Activated naive CD8-positive, alpha-beta T cell treated with anti-CD3 and anti-CD28 coated beads, Interleukin-2, amount 50 U/mL, for 24 hours (primary cell): Measurements from ENCODE around the gene CLECL1.
"Not testable (repeated sequence)": the region's sequence is repeated elsewhere in the genome, so short reads cannot be mapped to it uniquely, and the experiment has no call there.

ENCODE experiments used
- ATAC-seq: fragments of 150-1000 bp; cut with Tn5 transposase; one replicate; pipeline ENCODE4 v1.10.0; 2021
- DNase-seq: peaks from one replicate; pipeline ENCODE4 v3.0.0; 2021
- H3K27ac Mint-ChIP-seq: one replicate; pipeline ENCODE4 v1.8.0; 2021; ENCODE audit warnings: mild to moderate bottlenecking, mixed read lengths
- H3K27me3 Mint-ChIP-seq: one replicate; pipeline ENCODE4 v1.8.0; 2021; ENCODE audit warnings: mixed read lengths
- H3K36me3 Mint-ChIP-seq: one replicate; pipeline ENCODE4 v1.8.0; 2021; ENCODE audit warnings: low read depth, mixed read lengths
- H3K4me1 Mint-ChIP-seq: one replicate; pipeline ENCODE4 v1.8.0; 2021; ENCODE audit warnings: mixed read lengths
- H3K4me3 Mint-ChIP-seq: one replicate; pipeline ENCODE4 v1.8.0; 2021; ENCODE audit warnings: mild to moderate bottlenecking, moderate library complexity, mixed read lengths
- H3K9me3 Mint-ChIP-seq: one replicate; pipeline ENCODE4 v1.8.0; 2021; ENCODE audit warnings: mixed read lengths

Gene CLECL1

GRCh38 chr12:9740106-9740750, 7.3 kb upstream of the CLECL1 start:
- DNase-seq, result no peak
- Mint-ChIP-seq H3K9me3 (no peaks in the 10 kb centered on the region), H3K36me3 (peaks cover 2% of the 10 kb centered on the region), H3K4me3 (peak overlapping the region; percentile 54), H3K4me1 (peaks cover 76% of the 10 kb centered on the region), H3K27me3 (no peaks in the 10 kb centered on the region), H3K27ac (peak overlapping the region; percentile 15)
- no peak for ATAC-seq

- ATAC-seq, H3K27me3 Mint-ChIP-seq, H3K9me3 Mint-ChIP-seq, H3K36me3 Mint-ChIP-seq, H3K27ac Mint-ChIP-seq, DNase-seq: not testable (repeated sequence)
- peaks cover 70% of the 10 kb centered on the region for H3K4me1 Mint-ChIP-seq
- H3K4me3 Mint-ChIP-seq, result peak overlapping the region; percentile 54
These were observed 6.7 kb upstream of the CLECL1 start for GRCh38 chr12:9739404-9740105.

- Mint-ChIP-seq H3K4me1 (peaks cover 72% of the 10 kb centered on the region), H3K4me3 (peak overlapping the region; percentile 10)
- not testable (repeated sequence) for DNase-seq, H3K9me3 Mint-ChIP-seq, H3K27ac Mint-ChIP-seq, H3K27me3 Mint-ChIP-seq, H3K36me3 Mint-ChIP-seq, ATAC-seq
These were observed 6.0 kb upstream of the CLECL1 start for GRCh38 chr12:9738905-9739304.

GRCh38 chr12:9736936-9737705, 4.2 kb upstream of the CLECL1 start:
- Mint-ChIP-seq H3K27me3 (no peaks in the 10 kb centered on the region), H3K36me3 (peaks cover 2% of the 10 kb centered on the region), H3K27ac (peak overlapping the region; percentile 50), H3K9me3 (no peaks in the 10 kb centered on the region), H3K4me3 (peak overlapping the region; percentile 41), H3K4me1 (peaks cover 71% of the 10 kb centered on the region)
- ATAC-seq (no peak), DNase-seq (no peak)

- Mint-ChIP-seq H3K9me3 (no peaks in the 10 kb centered on the region), H3K4me1 (peaks cover 74% of the 10 kb centered on the region), H3K36me3 (no peaks in the 10 kb centered on the region), H3K27me3 (no peaks in the 10 kb centered on the region), H3K4me3 (no peak overlapping the region), H3K27ac (no peak overlapping the region)
- no peak for DNase-seq
- no peak for ATAC-seq
These were observed 2.7 kb upstream of the CLECL1 start for GRCh38 chr12:9735601-9736000.

GRCh38 chr12:9731797-9732196, 1.1 kb downstream of the CLECL1 start:
- Mint-ChIP-seq H3K27ac (peak overlapping the region; percentile 86), H3K27me3 (no peaks in the 10 kb centered on the region), H3K4me3 (peak overlapping the region; percentile 78), H3K9me3 (no peaks in the 10 kb centered on the region), H3K4me1 (peaks cover 55% of the 10 kb centered on the region), H3K36me3 (no peaks in the 10 kb centered on the region)
- DNase-seq (no peak), ATAC-seq (no peak)

- no peaks in the 10 kb centered on the region for H3K9me3 Mint-ChIP-seq
- H3K27ac Mint-ChIP-seq, result peak overlapping the region; percentile 86
- peaks cover 51% of the 10 kb centered on the region for H3K4me1 Mint-ChIP-seq
- H3K27me3 Mint-ChIP-seq, result no peaks in the 10 kb centered on the region
- DNase-seq (no peak), ATAC-seq (no peak)
- no peaks in the 10 kb centered on the region for H3K36me3 Mint-ChIP-seq
- peak overlapping the region; percentile 78 for H3K4me3 Mint-ChIP-seq
These were observed 1.5 kb downstream of the CLECL1 start for GRCh38 chr12:9731393-9731792.

GRCh38 chr12:9730591-9730990, 2.3 kb downstream of the CLECL1 start:
- no peaks in the 10 kb centered on the region for H3K36me3 Mint-ChIP-seq
- H3K27me3 Mint-ChIP-seq, result no peaks in the 10 kb centered on the region
- H3K9me3 Mint-ChIP-seq, result no peaks in the 10 kb centered on the region
- H3K4me3 Mint-ChIP-seq, result peak overlapping the region; percentile 78
- H3K27ac Mint-ChIP-seq, result peak overlapping the region; percentile 52
- H3K4me1 Mint-ChIP-seq, result peaks cover 47% of the 10 kb centered on the region
- ATAC-seq, result no peak
- DNase-seq, result no peak

- ATAC-seq (no peak), DNase-seq (no peak)
- Mint-ChIP-seq H3K9me3 (no peaks in the 10 kb centered on the region), H3K27me3 (no peaks in the 10 kb centered on the region), H3K27ac (no peak overlapping the region), H3K4me3 (no peak overlapping the region), H3K36me3 (no peaks in the 10 kb centered on the region), H3K4me1 (peaks cover 46% of the 10 kb centered on the region)
These were observed 2.9 kb downstream of the CLECL1 start for GRCh38 chr12:9730011-9730410.

- Mint-ChIP-seq H3K4me1 (peaks cover 44% of the 10 kb centered on the region), H3K4me3 (no peak overlapping the region)
- DNase-seq, result no peak
These were observed 3.8 kb downstream of the CLECL1 start for GRCh38 chr12:9729082-9729481.

GRCh38 chr12:9727813-9728212, 5.1 kb downstream of the CLECL1 start:
- peaks cover 38% of the 10 kb centered on the region for H3K4me1 Mint-ChIP-seq
- H3K27me3 Mint-ChIP-seq, result no peaks in the 10 kb centered on the region
- no peak for ATAC-seq
- no peak overlapping the region for H3K4me3 Mint-ChIP-seq
- H3K27ac Mint-ChIP-seq, result no peak overlapping the region
- H3K36me3 Mint-ChIP-seq, result no peaks in the 10 kb centered on the region
- no peak for DNase-seq
- no peaks in the 10 kb centered on the region for H3K9me3 Mint-ChIP-seq

More at GRCh38 chr12:9729082-9729481, 3.8 kb downstream of the CLECL1 start:
- H3K27ac Mint-ChIP-seq, result no peak overlapping the region
- H3K27me3 Mint-ChIP-seq, result no peaks in the 10 kb centered on the region
- H3K9me3 Mint-ChIP-seq, result no peaks in the 10 kb centered on the region
- no peak for ATAC-seq
- H3K36me3 Mint-ChIP-seq, result no peaks in the 10 kb centered on the region

- H3K4me3 Mint-ChIP-seq, result no peak overlapping the region
These were observed 7.6 kb downstream of the CLECL1 start for GRCh38 chr12:9725213-9725870.

GRCh38 chr12:9724023-9724422, 8.9 kb downstream of the CLECL1 start:
- DNase-seq, result no peak
- no peak for ATAC-seq
- peaks cover 7% of the 10 kb centered on the region for H3K36me3 Mint-ChIP-seq
- H3K4me3 Mint-ChIP-seq, result no peak overlapping the region
- H3K9me3 Mint-ChIP-seq, result no peaks in the 10 kb centered on the region
- peaks cover 37% of the 10 kb centered on the region for H3K4me1 Mint-ChIP-seq
- no peak overlapping the region for H3K27ac Mint-ChIP-seq
- H3K27me3 Mint-ChIP-seq, result no peaks in the 10 kb centered on the region

More at GRCh38 chr12:9725213-9725870, 7.6 kb downstream of the CLECL1 start:
- Mint-ChIP-seq H3K9me3 (no peaks in the 10 kb centered on the region), H3K27ac (no peak overlapping the region), H3K36me3 (peaks cover 4% of the 10 kb centered on the region), H3K27me3 (no peaks in the 10 kb centered on the region), H3K4me1 (peaks cover 37% of the 10 kb centered on the region)
- ATAC-seq (no peak), DNase-seq (no peak)

- peak overlapping the region; percentile 44 for H3K27ac Mint-ChIP-seq
- DNase-seq (no peak), ATAC-seq (peak; percentile 77)
- H3K4me1 Mint-ChIP-seq, result peaks cover 48% of the 10 kb centered on the region
- H3K9me3 Mint-ChIP-seq, result no peaks in the 10 kb centered on the region
- H3K4me3 Mint-ChIP-seq, result no peak overlapping the region
- no peaks in the 10 kb centered on the region for H3K27me3 Mint-ChIP-seq
- peaks cover 8% of the 10 kb centered on the region for H3K36me3 Mint-ChIP-seq
These were observed 11.4 kb downstream of the CLECL1 start for GRCh38 chr12:9721394-9722092.
